Ecto neural progenitor cell (in vitro differentiated cells): ENCODE results near the gene ARHGAP40.

ENCODE experiments used
- DNase-seq: peaks from one replicate; pipeline ENCODE4 v3.0.0-alpha.2; 2018; ENCODE audit warnings: low spot score

The ARHGAP40 gene

GRCh38 chr20:38650010-38650409, 48.4 kb downstream of the ARHGAP40 start:
- DNase-seq: no peak

- no peak for DNase-seq
These were observed 49.5 kb downstream of the ARHGAP40 start for GRCh38 chr20:38651154-38651553.

- no peak for DNase-seq
These were observed 50.0 kb downstream of the ARHGAP40 start for GRCh38 chr20:38651562-38651961.

GRCh38 chr20:38652995-38653394, 51.4 kb downstream of the ARHGAP40 start:
- DNase-seq: no peak

GRCh38 chr20:38657390-38657789, 55.8 kb downstream of the ARHGAP40 start:
- no peak for DNase-seq

GRCh38 chr20:38658879-38659596, 57.4 kb downstream of the ARHGAP40 start:
- peak; percentile 67 for DNase-seq

GRCh38 chr20:38659597-38659880, 57.9 kb downstream of the ARHGAP40 start:
- no peak for DNase-seq

- DNase-seq: no peak
These were observed 58.8 kb downstream of the ARHGAP40 start for GRCh38 chr20:38660429-38660828.

GRCh38 chr20:38663660-38664059, 62.1 kb downstream of the ARHGAP40 start:
- DNase-seq: no peak

- DNase-seq: no peak
These were observed 62.7 kb downstream of the ARHGAP40 start for GRCh38 chr20:38664284-38664683.

GRCh38 chr20:38665094-38665493, 63.5 kb downstream of the ARHGAP40 start:
- no peak for DNase-seq

GRCh38 chr20:38665506-38666285, 64.1 kb downstream of the ARHGAP40 start:
- DNase-seq: no peak

- DNase-seq: no peak
These were observed 65.9 kb downstream of the ARHGAP40 start for GRCh38 chr20:38667417-38667956.

- no peak for DNase-seq
These were observed 68.1 kb downstream of the ARHGAP40 start for GRCh38 chr20:38669688-38670087.

GRCh38 chr20:38670786-38671185, 69.2 kb downstream of the ARHGAP40 start:
- DNase-seq: no peak

- DNase-seq: no peak
These were observed 69.6 kb downstream of the ARHGAP40 start for GRCh38 chr20:38671186-38671585.

GRCh38 chr20:38671701-38672292, 70.2 kb downstream of the ARHGAP40 start:
- DNase-seq: no peak

- no peak for DNase-seq
These were observed 70.9 kb downstream of the ARHGAP40 start for GRCh38 chr20:38672504-38672903.

- no peak for DNase-seq
These were observed 71.7 kb downstream of the ARHGAP40 start for GRCh38 chr20:38673261-38673660.

GRCh38 chr20:38673725-38674091, 72.1 kb downstream of the ARHGAP40 start:
- DNase-seq: no peak

GRCh38 chr20:38674092-38674764, 72.6 kb downstream of the ARHGAP40 start:
- peak; percentile 96 for DNase-seq

- DNase-seq: no peak
These were observed 73.1 kb downstream of the ARHGAP40 start for GRCh38 chr20:38674765-38675133.

- DNase-seq: no peak
These were observed 75.0 kb downstream of the ARHGAP40 start for GRCh38 chr20:38676576-38676975.
